GM06990 (cell line): Measurements from ENCODE around the gene SPATA3.

ENCODE experiments used
- DNase-seq: peaks from one replicate; pipeline ENCODE4 v3.0.0-alpha.2; 2011; ENCODE audit not compliant: insufficient read length; ENCODE audit errors: extremely low read depth
- H3K27me3 ChIP-seq: replicated peaks from 2 replicates; pipeline ENCODE4 v1.6.0; 2011; ENCODE audit warnings: low read length; ENCODE audit not compliant: control insufficient read depth, insufficient read depth
- H3K36me3 ChIP-seq: 2 replicates; pipeline ENCODE4 v1.5.1; 2011; ENCODE audit warnings: low read length; ENCODE audit not compliant: control insufficient read depth, insufficient read depth
- H3K4me3 ChIP-seq: replicated peaks from 2 replicates; pipeline ENCODE4 v1.5.1; 2011; ENCODE audit warnings: low read depth, mild to moderate bottlenecking, control low read depth, low read length
- CTCF ChIP-seq: IDR thresholded peaks from 2 replicates; pipeline ENCODE4 v1.5.1; 2011; ENCODE audit warnings: low read length, control low read depth, mild to moderate bottlenecking, inconsistent platforms; ENCODE audit not compliant: insufficient read depth, poor library complexity, severe bottlenecking

SPATA3 gene

GRCh38 chr2:231028889-231029288, 33.0 kb downstream of the SPATA3 start:
- no peak for TF ChIP-seq CTCF
- DNase-seq = no peak
- Histone ChIP-seq H3K36me3 (no peaks in the 10 kb centered on the region), H3K27me3 (no peaks in the 10 kb centered on the region; the same call in 1 of the 2 replicates), H3K4me3 (no peak overlapping the region)

DNA sequence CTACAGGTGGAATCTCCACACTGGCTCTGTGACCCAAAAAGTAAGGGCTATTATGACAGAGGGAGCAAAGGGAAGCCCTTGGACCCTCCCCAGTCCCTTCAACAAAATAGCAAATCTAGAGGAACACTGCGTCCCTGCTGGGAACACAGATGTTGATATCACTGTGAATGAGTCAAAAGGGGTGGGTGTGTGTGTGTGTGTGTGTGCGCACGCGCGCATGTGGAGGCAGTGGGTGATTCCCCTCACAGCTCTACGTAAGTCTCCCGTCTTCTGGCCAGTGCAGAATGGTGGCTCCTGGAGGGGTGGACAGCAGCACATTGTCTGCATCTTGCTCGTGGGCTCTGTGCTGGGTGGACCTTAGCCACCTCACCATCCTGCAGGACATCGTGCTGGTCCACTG, 33.6 kb downstream of the SPATA3 start:
- no peaks in the 10 kb centered on the region; the same call in 1 of the 2 replicates for H3K27me3 ChIP-seq
- H3K36me3 ChIP-seq = no peaks in the 10 kb centered on the region
- TF ChIP-seq CTCF = no peak
- no peak for DNase-seq
- no peak overlapping the region for H3K4me3 ChIP-seq

- DNase-seq = no peak
These were observed 34.8 kb downstream of the SPATA3 start for GRCh38 chr2:231030725-231031124.

GRCh38 chr2:231032575-231033140, 36.7 kb downstream of the SPATA3 start:
- peaks cover 1% of the 10 kb centered on the region; the same call in 1 of the 2 replicates for H3K27me3 ChIP-seq
- H3K36me3 ChIP-seq = no peaks in the 10 kb centered on the region
- DNase-seq = no peak
- H3K4me3 ChIP-seq = no peak overlapping the region
- no peak for TF ChIP-seq CTCF

More at GRCh38 chr2:231030725-231031124, 34.8 kb downstream of the SPATA3 start:
- no peak for TF ChIP-seq CTCF
- Histone ChIP-seq H3K27me3 (no peaks in the 10 kb centered on the region; the same call in 1 of the 2 replicates), H3K36me3 (no peaks in the 10 kb centered on the region), H3K4me3 (no peak overlapping the region)

DNA sequence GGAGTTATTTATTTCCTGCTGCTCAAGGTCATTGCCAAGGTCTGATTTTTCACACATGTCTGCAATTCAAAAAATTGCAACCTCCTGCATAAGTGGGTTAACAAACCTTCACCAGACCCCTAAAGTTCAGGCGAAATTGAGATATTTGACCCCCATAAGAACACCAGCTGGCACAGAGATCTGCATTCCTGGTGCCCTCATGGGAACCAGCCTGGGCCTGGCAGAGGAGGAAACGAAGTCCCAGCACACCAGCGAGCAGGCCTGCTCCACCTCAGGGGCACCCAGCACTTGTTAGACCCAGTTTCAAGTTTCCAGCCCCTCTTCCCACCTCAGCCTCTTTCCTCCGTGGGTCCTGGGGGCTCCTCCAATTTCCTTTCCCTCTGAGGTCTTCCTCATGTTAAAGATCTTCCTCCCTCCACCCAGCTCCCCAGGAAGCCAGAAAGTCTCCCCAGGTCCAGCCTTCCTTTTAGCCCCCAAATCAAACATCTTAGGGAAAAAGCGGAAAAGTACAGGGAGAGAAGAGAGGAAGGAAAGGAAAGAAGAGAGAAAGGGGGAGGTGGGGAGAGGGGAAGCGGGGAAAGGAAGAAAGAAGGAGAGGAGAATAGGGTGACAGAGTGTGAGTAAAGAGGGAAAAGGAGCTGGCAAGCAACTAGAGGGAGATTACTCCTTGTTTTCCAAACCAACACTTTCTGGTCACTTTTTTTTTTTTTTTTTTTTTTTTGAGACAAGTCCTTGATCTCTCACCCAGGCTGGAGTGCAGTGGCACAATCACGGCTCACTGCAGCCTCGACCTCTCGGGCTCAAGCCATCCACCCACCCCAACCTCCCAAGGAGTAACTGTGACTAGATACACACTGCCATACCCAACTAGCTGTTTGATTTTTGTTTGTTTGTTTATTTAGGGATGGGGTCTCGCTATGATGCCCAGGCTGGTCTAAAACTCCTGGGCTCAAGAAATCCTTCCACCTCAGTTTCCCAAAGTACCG, 37.5 kb downstream of the SPATA3 start:
- TF ChIP-seq CTCF = no peak
- no peaks in the 10 kb centered on the region for H3K36me3 ChIP-seq
- DNase-seq = no peak
- no peak overlapping the region for H3K4me3 ChIP-seq
- peaks cover 1% of the 10 kb centered on the region; the same call in 1 of the 2 replicates for H3K27me3 ChIP-seq
